Endometrial microvascular endothelial cells (primary cell): Measurements from ENCODE around the gene TNS4. TPM values are rescaled to one million over a fixed set of nuclear protein-coding genes. Genes with fewer than 3 reads are reported as not detected.

Experiments
- in situ Hi-C: cut with HindIII; loops from 2 replicates; pipeline ENCODE4 v1.10.0; 2017; ENCODE audit warnings: low sequenced_read_pairs, low pct_unique_long_range_greater_than_20kb; ENCODE audit errors: inconsistent ontology term
- total RNA-seq: library from RNA; depleted of rRNA; stranded (reverse); fragments of >200 nt; gene quantifications from one replicate; pipeline ENCODE4 v1.2.3, GENCODE V29; 2015; ENCODE audit errors: inconsistent ontology term

The TNS4 gene
- total RNA-seq, 1 donor from 2014 or later, result not detected

DNA sequence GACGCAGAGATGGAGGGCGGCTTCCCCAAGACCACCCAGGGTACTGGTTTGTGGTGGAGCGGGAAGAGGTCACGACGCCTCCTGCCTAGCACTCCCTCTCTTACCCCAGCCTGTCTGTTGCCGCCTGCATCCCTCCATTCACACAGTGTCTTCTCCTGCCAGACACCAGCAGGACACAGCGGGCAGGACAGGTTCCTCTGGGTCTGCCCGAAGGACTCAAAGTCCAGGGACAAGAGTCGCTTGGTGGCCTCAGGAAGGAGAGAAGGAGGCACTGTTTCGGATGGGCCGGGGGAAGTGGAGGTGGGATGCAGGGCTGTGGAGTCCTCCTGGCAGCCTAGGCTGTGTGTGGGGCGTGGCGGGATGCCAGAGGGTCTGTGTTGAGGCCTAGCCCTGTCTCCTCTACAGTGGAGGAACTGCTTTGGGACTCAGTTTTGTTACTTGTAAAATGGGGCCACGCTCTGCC is 19.6 kb upstream of the TNS4 start:
- in situ Hi-C loops, result no loop called here

DNA sequence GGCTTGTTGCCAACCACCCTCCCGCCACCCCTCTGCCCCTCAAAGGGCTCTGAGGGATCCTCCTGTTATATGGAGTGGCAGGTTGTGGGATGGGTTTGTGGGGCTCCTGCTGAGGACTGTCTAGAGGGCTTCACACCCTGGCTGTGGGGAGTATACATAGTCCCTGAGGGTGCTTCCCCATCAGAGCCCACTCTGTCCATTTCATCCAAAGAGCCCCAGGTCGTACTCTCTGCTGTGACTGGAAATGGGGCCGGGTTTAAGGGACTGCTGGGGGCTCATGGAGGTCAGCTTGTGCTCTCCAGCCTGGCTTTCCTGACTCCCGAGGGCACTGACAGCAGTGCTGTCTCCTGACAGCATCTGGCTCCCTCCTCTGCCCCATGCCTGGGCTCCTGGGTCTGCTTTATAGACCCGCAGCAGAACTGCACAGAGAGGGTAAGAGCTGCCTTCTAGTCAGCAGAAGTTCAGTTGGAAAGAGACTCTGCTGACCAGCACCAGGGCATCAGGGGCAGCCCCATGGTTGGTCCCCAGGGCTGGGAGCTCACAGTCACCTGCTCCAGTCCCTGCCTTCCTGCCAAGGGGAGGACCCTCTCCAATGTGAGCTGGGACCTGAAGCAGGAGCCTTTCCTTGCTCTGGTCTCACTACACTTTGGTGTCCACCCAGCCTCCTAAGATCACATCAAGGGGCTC is 17.8 kb upstream of the TNS4 start:
- in situ Hi-C loops, result no loop called here

DNA sequence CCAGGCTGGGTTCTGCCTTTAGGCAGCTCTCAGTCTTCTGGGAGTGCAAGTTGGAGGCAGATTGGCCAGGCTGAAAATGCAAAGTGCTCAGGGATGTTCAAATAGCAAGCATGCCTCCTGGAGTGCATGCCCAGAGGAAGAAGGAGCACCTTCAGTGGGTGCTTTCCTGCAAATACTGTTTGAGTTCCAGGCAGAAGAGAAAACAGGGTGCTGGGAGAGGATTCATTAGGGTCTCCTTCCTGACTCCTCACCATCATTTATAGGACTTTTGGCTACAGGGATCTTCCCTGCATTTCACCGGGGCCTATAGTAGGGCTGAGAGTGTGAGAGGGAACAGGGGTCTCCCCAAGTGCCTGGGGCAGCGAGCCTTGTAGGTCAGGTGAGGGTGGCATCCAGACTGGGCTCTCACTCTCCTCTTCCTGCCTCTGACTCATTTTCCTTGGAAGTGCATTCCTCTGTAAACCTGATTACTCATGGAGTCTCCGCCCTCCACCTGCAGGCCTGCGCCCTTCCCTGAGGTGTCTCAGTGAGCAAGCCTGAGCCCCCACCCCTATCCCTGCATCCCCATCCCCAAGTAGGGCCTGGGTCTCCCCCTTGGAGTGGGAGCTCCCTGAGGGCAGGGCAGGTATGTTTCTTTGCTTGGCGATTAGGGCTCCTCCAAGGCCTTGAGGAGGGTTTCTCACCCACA is 17.1 kb upstream of the TNS4 start:
- in situ Hi-C loops, result no loop called here

DNA sequence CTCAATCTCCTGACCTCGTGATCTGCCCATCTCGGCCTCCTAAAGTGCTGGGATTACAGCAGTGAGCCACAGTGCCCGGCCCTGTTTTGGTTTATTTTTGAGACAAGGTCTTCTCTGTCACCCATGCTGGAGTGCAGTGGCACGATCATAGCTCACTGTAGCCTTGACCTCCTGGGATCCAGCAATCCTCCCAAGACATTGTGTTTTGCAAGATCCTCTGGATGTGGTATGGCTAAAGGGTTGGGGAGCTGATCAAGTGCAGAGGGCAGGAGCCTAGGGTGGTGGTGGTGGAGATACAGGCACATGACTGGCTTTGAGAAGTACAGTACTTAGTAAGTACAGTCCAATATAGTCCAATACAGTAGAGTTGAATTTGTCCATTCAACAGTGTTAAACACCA is 16.6 kb upstream of the TNS4 start:
- in situ Hi-C loops, result no loop called here

DNA sequence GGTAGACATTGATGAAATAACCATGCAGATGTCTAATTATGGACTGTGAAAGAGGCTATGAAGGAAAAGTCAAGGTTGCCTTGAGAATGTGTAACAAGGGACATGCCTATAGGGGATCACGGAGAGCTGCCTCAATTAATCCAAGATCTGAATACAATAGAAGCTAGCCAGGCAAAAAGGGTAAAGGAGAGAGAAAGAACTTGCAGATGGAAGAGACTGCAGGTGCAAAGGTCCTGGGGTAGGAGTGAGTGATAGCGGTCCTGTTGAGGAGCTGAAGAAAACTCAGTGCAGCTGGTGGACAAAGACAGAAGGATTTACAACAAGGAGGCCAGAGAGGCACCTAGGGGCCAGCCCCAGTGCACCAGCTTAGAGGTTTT is 15.9 kb upstream of the TNS4 start:
- in situ Hi-C loops, result no loop called here

DNA sequence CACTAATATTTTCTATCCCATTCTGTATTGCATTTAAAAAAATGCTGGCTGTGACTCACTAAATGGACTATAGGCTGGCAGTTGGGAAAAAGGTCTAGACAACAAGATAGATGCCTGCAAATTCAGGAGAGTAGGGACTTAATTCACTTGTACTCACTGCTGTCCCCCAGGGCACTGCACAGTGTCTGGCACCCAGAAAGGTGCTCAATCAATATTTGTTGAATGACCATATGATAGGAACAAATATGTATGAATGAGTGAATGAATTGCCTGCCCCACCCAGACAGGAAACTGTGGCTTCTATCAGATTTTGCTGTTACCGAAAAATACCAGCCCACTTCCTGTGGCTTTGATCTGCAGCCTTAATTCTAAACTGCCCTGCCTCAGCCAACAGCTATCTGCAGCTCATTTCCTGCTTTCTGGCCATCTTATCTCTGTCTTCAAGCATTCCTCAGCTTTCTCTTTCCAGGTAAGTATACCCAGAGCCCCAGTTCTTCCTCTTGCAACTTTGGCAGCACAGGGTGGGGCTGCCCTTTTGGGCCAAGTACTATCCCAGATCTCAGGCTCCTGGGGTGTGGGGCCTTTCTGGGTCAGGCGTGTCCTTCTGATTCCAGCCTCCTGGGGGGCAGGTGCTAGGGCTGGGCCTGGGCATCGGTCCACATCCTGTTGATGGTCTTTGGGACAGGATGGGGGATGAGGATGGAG is 15.3 kb upstream of the TNS4 start:
- in situ Hi-C loops, result no loop called here

DNA sequence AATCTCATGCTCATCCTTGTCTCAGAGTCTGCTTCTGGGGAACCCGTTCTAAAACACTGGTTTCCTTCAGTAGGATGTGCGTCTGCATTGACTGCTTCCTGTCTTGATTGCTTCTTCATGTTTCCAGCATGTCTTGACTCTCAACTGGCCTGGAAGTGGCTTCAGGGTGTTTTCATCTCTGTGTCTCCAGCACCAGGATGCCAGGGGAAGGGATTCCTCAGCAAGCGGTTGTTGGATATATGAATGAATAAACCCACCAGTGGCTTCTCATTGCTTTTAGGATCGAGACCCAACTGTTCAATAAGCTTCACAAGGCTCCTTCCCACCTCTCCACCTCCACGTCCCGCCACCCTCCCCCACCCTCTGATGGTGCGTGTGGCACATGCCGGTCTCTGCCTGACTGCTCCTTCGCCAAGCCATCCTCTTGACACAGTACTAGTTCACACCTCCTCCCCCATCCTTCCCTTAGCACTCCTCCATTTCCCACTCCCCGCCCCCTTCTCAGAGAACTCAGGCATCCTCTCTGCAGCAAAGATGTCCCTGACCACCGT is 14.1 kb upstream of the TNS4 start:
- in situ Hi-C loops, result no loop called here

DNA sequence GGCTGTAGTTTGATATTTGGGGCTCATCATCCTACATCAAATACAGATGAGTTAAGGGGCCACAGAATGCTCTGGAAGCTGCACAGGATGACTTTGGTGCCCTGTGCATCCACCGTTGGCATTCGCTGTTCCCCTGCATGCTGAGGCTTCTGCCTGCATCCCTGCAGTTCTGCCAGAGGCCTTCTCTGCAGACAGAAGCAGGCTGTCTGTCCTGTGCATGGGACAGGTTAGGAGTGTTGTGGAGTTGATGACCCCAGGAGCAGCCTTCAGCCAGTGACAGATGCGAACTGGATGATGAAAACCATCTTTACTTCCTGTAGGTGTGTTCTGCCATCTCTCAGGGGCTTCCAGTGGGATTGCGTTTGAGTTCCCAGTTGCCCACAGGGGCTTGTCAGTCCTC is 13.6 kb upstream of the TNS4 start:
- in situ Hi-C loops, result no loop called here

DNA sequence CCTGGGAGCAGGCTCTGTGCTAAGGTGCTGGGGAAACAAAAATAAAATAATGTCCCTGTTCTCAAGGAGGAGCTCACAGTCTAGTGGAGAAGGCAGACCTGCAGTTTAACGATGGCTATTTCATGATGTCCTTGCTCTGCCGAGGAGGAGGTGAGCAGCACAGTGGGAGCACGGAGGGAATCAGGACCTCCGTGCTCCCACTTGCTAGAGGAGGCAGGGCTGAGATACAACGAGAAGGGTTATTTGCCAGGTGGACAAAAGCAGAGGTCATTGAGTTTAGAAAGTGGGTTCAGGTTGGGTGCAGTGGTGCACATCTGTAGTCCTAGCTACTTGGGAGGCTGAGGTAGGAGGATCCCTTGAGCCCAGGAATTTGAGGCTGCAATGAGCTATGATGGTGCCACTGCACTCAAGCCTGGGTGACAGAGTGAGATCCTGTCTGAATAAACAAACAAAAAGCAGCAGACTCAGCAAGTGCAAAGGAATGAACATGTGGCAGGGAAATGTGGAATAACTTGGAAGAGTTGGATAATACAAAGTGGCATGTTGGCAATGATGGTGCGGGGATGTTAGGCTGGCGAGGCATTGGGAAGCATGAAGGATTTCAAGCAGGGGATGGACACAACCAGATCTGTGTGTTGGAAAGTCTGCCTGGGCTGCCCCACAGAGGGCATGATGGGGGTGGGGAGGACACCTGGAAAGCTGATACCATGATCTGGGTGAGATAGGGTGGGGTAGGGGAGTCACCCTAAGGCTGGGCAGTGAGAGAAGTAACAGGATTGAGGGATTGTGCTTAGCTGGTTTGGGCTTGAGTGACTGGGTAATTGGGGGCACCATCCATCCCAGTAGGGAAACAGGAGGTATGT is 12.8 kb upstream of the TNS4 start:
- in situ Hi-C loops, result no loop called here

DNA sequence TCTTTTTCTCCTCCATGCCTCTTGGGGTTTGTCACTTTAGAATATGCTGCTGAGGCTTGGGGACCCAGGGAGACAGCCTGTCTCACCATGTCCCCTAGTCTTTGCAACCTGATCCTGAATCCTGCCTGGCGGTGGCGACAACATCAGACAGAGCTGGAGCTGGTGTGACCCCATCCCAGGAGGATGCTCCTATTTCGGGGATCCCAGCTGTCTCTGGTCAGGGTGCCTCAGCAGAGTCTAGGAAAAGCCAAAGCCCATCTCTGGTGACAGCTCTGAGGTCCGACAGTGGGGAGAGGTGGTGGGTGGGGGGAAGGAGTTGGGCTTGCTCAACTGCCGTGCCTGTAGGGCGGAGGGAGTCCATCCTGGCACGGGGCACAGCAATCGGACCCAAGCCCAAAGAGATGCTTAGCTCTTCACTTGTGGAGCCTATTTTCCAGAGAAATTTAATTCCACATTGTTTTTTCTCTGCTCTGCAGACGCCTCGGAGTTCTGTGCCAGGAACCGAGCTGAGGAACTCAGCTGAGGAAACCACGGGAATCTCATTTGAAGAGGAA is 10.3 kb upstream of the TNS4 start:
- in situ Hi-C loops, result no loop called here

DNA sequence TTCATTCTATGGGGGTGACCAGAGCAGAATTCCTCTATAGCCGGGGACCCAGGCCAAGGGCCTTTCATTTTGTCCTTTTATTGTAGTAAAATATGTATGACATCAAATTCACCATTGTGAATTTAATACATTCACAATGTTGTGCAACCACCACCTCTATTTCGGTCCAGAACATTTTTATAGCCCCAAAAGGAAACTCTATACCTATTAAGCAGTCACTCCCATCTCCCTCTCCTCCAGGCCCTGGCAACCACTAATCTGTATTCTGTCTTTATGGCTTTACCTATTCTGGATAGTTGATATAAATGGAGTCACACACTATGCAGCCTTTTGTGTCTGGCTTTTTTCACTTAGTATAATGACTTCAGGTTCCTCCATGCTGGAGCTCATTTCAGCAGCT is 9.7 kb upstream of the TNS4 start:
- in situ Hi-C loops, result no loop called here

DNA sequence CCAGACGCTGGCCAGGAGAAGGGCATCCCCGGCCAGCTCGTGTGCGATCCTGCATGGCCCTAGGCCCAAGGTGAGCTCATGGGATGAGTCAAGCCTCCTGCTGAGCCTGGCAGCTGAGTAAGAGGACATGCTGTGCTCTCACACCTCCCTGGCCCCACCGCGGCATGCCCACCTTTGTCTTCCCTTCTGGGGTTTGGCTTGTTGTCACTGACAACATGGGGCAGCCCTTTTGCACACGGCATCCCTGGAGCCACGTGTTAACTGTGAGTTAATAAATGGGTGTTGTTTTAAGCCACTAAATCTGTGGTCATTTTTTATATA is 8.9 kb upstream of the TNS4 start:
- in situ Hi-C loops, result no loop called here

DNA sequence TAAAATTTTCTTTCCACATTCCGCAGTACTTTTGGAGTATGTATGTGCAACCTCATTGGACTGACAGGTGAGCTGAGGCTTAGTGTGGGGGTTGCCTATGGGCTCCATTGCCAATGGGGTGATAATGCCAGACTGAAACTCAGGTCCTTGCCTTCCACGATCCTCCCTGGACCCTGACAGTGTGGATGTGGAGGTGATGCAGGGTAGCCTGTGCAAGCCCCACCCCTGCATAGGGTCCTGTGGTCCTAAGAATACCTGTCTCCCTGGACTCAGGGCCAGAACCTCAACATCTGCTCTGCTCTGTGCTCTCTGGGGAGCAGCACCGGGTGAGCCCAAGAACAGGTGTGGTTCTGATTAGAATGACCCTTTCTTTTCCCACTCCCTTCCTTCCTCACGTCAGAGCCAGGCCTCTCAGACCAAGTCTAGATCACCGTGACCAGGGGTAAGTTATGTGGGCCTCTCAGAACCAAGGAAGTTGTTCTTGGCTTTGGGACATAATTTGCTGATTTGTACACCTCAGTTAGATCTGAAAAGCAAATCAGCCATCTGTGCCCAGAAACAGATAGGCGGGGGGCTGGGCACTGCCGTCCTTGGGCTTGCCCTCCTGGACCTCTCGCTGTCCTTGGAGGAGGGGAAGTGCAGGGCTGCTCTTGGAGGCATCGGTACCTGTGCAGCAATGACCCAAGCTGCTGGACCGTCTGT is 8.4 kb upstream of the TNS4 start:
- in situ Hi-C loops, result no loop called here

DNA sequence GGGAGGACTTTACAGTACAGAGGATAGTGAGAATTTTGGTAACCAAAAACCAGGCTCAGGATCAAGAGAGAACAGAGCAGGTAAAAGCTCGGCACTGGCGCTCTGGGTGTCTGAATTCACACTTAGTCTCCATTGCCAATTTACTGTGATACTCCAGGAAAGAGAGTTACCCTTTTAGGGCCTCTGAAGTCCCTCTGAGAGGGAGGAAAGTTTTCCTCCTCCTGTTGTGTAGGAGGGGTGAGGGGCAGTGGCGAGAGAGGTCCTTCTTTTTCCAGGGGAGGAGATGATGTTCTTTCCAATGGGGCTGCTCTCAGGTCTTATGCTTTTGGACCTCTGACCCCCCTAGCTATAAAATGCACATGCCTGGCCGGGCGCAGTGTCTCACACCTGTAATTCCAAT is 5.4 kb upstream of the TNS4 start:
- in situ Hi-C loops, result no loop called here

DNA sequence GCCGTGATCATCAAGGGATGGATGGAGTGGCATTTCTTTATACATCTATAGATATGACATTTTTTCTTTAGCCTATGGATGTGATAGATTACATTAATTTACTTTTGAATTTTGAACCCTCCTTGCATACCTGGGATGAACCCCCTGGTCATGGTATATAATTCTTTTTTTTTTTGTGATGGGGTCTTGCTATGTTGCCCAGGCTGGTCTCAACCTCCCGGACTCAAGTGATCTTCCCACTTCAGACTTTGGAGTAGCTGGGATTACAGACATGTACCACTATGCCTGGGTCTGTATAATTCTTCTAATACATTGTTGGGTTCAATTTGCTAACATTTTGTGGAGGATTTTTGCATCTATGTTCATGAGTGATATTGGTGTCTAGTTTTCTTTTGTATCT is 1.7 kb upstream of the TNS4 start:
- in situ Hi-C loops, result no loop called here

DNA sequence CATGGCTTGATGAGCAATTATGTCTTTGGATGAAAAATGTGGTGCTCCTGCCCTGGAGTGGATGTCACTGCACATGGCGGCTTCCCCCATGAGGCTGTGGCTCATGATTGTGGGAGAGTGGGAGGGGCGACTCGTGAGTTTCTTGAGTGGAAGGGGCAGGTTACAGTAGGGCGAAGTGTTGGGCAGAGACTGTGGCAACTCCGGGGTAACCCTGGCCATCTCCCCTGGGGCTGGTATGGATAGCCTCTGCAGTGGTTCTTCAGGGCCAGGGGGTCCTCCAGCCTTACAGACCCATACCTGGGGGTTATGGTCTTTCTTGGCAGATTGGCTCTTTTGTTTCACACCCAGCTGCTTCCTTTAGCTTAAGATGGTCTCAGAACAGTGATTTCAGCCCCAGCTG is 1.3 kb upstream of the TNS4 start:
- in situ Hi-C loops, result no loop called here

DNA sequence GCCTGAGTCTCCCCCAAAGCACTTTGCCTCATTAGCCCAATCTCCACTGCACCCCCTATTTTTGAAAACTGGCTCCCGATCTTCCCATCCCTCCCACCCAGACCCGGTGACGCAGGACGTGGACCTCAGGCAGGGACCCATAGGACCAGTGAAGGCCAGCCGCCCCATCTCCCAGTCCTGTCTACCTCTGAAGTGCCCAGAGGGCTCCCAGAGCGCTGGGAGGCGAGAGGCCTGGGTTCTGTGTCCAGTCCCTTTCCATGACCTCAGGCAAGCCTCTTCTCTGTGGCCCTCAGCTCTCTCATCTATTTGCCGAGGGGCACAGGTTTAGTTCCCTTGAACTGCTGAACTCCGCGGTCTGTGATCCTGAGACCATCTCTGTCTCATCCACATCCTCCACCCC is 714 bp downstream of the TNS4 start:
- in situ Hi-C loops, result no loop called here

DNA sequence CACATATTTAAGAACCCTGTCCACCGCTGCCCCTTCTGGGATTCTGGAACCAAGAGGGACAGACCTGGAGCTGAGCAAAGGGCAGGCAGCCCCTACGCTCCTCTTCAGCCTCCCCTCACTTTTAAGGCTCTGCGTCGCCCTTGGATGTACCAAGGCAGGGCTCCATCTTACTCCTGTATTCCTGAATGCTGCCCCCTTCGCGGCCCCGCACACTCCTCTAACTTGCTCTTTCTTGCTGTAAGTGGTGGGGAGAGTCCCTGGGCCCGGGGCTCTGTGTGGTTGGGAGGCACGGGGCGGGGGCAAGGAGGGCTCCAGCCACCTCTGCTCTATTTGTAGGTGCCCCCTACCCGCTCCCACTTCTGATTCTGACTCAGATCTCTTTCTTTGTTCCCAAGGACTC is 1.2 kb downstream of the TNS4 start:
- in situ Hi-C loops, result no loop called here
